ENCODE measurements around the gene C17orf113. TPM values are rescaled to one million over a fixed set of nuclear protein-coding genes. Genes with fewer than 3 reads are reported as not detected.

Gene C17orf113
- total and polyA plus RNA-seq, 2 of the 13 experiments (the other 11 are each of a cell fraction or from before 2014, with no cell fraction given) = 0.87 to 1.1 TPM

GRCh38 chr17:42081516-42082129 lies 31.2 kb upstream of the C17orf113 start:
- Histone ChIP-seq H3K27ac (ENCODE audit: extremely low read length, insufficient read depth, low read length) (no peak overlapping the region), H3K27me3 (ENCODE audit: control insufficient read depth in 1 of 2, insufficient read depth in 2 of 2, low read length in 2 of 2) (peaks cover 0 to 4% of the 10 kb centered on the region in 2 experiments; a peak in 1 of 5 replicates), H4K20me1 (ENCODE audit: insufficient read depth, low read length) (no peaks in the 10 kb centered on the region), H3K4me2 (ENCODE audit: low read depth, low read length) (no peak overlapping the region), H3K4me3 (replicated peaks in 1 of 3; ENCODE audit: insufficient read depth in 1 of 3, low read depth in 2 of 3, low read length in 3 of 3) (no peak overlapping the region), H3K9ac (ENCODE audit: insufficient read depth, low read depth, low read length) (no peak overlapping the region), H3K4me1 (ENCODE audit: insufficient read depth, low read length) (peaks cover 50% of the 10 kb centered on the region), H3K79me2 (ENCODE audit: insufficient read depth, low read length) (no peaks in the 10 kb centered on the region), H2AFZ (ENCODE audit: low read length) (no peak overlapping the region), H3K36me3 (replicated peaks in 1 of 2; ENCODE audit: control insufficient read depth in 1 of 2, insufficient read depth in 2 of 2, low read length in 2 of 2) (no peaks in the 10 kb centered on the region), H3K9me3 (ENCODE audit: low read length) (no peaks in the 10 kb centered on the region)
- intact Hi-C loops (cut with micrococcal nuclease; ENCODE audit: unreplicated experiment) = no loop called here
- WGBS (ENCODE audit: low lambda C conversion rate) = 59% methylated on average over 9 of the region's 9 CpGs
- peak; percentile 45 for ATAC-seq
- no TSS peak for BruUV-seq (replicated peaks)
- TF ChIP-seq ZNF12 (CRISPR knock-in tag; IDR thresholded peaks at IDR 0.05) = no peak
- TF ChIP-seq, protein P1, sequence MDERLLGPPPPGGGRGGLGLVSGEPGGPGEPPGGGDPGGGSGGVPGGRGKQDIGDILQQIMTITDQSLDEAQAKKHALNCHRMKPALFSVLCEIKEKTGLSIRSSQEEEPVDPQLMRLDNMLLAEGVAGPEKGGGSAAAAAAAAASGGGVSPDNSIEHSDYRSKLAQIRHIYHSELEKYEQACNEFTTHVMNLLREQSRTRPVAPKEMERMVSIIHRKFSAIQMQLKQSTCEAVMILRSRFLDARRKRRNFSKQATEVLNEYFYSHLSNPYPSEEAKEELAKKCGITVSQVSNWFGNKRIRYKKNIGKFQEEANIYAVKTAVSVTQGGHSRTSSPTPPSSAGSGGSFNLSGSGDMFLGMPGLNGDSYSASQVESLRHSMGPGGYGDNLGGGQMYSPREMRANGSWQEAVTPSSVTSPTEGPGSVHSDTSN (CRISPR knock-in tag; IDR thresholded peaks at IDR 0.05) = peak; percentile 11; the same call in 1 of the 2 replicates
- FAIRE-seq = no peak
- CTCF ChIA-PET (ENCODE audit: low intra/inter-chr PET ratio, low total read pairs) = no interaction called here
- no peak for DNase-seq (ENCODE audit: low spot score)
- in situ Hi-C loops (cut with HindIII; ENCODE audit: extremely low pct_ligation_motif_present, low pct_unique_long_range_greater_than_20kb) = no loop called here
- POLR2A ChIA-PET = no interaction called here

- peak; percentile 96 for TF ChIP-seq ATF7 (IDR thresholded peaks at IDR 0.05)
- no peak for TF ChIP-seq ATF7 (CRISPR knock-in tag; IDR thresholded peaks at IDR 0.05)
- no peak for TF ChIP-seq DMTF1 (CRISPR knock-in tag; IDR thresholded peaks at IDR 0.05)
- TF ChIP-seq, protein P2, sequence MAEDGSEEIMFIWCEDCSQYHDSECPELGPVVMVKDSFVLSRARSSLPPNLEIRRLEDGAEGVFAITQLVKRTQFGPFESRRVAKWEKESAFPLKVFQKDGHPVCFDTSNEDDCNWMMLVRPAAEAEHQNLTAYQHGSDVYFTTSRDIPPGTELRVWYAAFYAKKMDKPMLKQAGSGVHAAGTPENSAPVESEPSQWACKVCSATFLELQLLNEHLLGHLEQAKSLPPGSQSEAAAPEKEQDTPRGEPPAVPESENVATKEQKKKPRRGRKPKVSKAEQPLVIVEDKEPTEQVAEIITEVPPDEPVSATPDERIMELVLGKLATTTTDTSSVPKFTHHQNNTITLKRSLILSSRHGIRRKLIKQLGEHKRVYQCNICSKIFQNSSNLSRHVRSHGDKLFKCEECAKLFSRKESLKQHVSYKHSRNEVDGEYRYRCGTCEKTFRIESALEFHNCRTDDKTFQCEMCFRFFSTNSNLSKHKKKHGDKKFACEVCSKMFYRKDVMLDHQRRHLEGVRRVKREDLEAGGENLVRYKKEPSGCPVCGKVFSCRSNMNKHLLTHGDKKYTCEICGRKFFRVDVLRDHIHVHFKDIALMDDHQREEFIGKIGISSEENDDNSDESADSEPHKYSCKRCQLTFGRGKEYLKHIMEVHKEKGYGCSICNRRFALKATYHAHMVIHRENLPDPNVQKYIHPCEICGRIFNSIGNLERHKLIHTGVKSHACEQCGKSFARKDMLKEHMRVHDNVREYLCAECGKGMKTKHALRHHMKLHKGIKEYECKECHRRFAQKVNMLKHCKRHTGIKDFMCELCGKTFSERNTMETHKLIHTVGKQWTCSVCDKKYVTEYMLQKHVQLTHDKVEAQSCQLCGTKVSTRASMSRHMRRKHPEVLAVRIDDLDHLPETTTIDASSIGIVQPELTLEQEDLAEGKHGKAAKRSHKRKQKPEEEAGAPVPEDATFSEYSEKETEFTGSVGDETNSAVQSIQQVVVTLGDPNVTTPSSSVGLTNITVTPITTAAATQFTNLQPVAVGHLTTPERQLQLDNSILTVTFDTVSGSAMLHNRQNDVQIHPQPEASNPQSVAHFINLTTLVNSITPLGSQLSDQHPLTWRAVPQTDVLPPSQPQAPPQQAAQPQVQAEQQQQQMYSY (CRISPR knock-in tag; IDR thresholded peaks at IDR 0.05) = no peak
- TF ChIP-seq, protein P3, sequence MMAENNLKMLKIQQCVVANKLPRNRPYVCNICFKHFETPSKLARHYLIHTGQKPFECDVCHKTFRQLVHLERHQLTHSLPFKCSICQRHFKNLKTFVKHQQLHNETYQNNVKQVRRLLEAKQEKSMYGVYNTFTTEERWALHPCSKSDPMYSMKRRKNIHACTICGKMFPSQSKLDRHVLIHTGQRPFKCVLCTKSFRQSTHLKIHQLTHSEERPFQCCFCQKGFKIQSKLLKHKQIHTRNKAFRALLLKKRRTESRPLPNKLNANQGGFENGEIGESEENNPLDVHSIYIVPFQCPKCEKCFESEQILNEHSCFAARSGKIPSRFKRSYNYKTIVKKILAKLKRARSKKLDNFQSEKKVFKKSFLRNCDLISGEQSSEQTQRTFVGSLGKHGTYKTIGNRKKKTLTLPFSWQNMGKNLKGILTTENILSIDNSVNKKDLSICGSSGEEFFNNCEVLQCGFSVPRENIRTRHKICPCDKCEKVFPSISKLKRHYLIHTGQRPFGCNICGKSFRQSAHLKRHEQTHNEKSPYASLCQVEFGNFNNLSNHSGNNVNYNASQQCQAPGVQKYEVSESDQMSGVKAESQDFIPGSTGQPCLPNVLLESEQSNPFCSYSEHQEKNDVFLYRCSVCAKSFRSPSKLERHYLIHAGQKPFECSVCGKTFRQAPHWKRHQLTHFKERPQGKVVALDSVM (CRISPR knock-in tag; IDR thresholded peaks at IDR 0.05) = 0 out of 2 replicates have a peak, but pooled peaks have one; percentile 22
- Histone ChIP-seq H3K9me3 (ENCODE audit: low read length) (no peaks in the 10 kb centered on the region), H3K4me3 (replicated peaks in 1 of 3; ENCODE audit: insufficient read depth in 1 of 3, low read depth in 2 of 3, low read length in 3 of 3) (no peak overlapping the region), H4K20me1 (ENCODE audit: insufficient read depth, low read length) (no peaks in the 10 kb centered on the region), H3K4me1 (ENCODE audit: insufficient read depth, low read length) (peaks cover 67% of the 10 kb centered on the region), H2AFZ (ENCODE audit: low read length) (no peak overlapping the region), H3K9ac (ENCODE audit: insufficient read depth, low read depth, low read length) (no peak overlapping the region), H3K79me2 (ENCODE audit: insufficient read depth, low read length) (no peaks in the 10 kb centered on the region), H3K27ac (ENCODE audit: extremely low read length, insufficient read depth, low read length) (no peak overlapping the region), H3K4me2 (ENCODE audit: low read depth, low read length) (no peak overlapping the region), H3K27me3 (ENCODE audit: control insufficient read depth in 1 of 2, insufficient read depth in 2 of 2, low read length in 2 of 2) (peaks cover 0 to 4% of the 10 kb centered on the region in 2 experiments; a peak in 1 of 5 replicates), H3K36me3 (replicated peaks in 1 of 2; ENCODE audit: control insufficient read depth in 1 of 2, insufficient read depth in 2 of 2, low read length in 2 of 2) (no peaks in the 10 kb centered on the region)
- no peak for ATAC-seq
- intact Hi-C loops (cut with micrococcal nuclease; ENCODE audit: unreplicated experiment) = no loop called here
- FAIRE-seq = no peak
- no TSS peak for BruUV-seq (replicated peaks)
- CTCF ChIA-PET (ENCODE audit: low intra/inter-chr PET ratio, low total read pairs) = no interaction called here
- DNase-seq (ENCODE audit: low spot score) = no peak
- 60% methylated on average over 2 of the region's 2 CpGs for WGBS (ENCODE audit: low lambda C conversion rate)
- POLR2A ChIA-PET = interaction anchor here (2.0 kb wide), 1 partner anchor 24 kb away, joined by 4 read pairs; no protein-coding TSS in a partner anchor
- in situ Hi-C loops (cut with HindIII; ENCODE audit: extremely low pct_ligation_motif_present, low pct_unique_long_range_greater_than_20kb) = no loop called here
These were observed 29.1 kb upstream of the C17orf113 start for GRCh38 chr17:42079541-42079940.

Measured in HepG2 (cell line).